ENCODE data around the gene USHBP1. TPM values are rescaled to one million over a fixed set of nuclear protein-coding genes. Genes with fewer than 3 reads are reported as not detected.
A peak's percentile ranks its signal among the peaks of the same experiment; 100 is the strongest.

USHBP1 gene
- total and polyA plus RNA-seq, 4 experiments from 2014 or later = 0.10 to 0.33 TPM; not detected in 2

DNA sequence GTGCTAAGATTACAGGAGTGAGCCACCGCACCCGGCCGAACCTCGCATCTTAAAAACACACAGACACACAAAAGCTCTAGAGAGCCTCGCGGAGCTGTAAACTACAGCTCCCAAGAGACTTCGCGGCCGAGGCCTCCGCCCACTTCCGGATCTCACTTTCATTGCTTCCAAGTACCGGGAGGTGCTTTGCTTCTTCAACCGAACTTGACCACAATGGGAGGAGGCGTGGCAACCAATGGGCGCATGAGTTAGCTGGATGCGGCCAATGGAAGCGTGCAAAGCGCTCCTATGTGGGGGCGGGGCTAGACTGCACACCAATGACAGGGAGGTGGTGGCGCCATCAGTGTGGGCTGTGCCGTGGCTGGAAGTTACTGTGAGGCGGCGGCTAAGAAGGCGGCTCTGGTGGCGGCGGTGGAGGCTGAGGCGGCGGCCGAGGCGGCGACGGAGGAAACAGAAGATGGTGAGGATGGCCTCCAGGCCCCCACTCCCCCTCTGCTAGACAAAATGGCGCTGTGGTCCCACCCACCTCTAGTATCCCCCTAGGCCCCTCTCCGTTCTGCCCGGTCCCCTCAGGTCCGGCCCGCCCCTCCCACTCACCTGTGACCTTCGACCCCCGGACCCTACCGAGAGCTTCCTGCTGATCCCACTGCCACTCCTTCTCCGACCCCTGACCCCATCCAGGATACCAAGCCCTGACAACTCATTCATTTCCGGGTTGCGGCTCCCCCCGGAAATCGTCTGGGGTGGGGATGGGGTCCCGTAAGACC, 44.8 kb upstream of the USHBP1 start, which contains the start of gene DDA1:
DDA1 (plus strand) TSS at position 366 of the 767 bp plus-strand sequence; CDS start at position 458, 92 bp downstream.
- ChIA-PET POLR2A (ENCODE audit: partially characterized antibody) (interaction anchor here (0.7 to 3.7 kb wide), 18 partner anchors 8 to 234 kb away, joined by 3 to 54 read pairs (median 5); partner anchors contain the start of genes ANO8, BABAM1, HAUS8 and MVB12A), CTCF (ENCODE audit: partially characterized antibody) (interaction anchor here (0.8 to 2.0 kb wide), 10 partner anchors 12 to 157 kb away, joined by 3 to 8 read pairs (median 4); partner anchors contain the start of genes ANO8, BABAM1 and MVB12A)
- no peaks in the 10 kb centered on the region for H3K27me3 ChIP-seq (ENCODE audit: insufficient read depth, low read length)
- Mint-ChIP-seq H3K4me1 (peaks cover 26 to 65% (median 45%) of the 10 kb centered on the region in 4 donors), H3K27me3 (no peaks in the 10 kb centered on the region), H3K27ac (peak within 1 kb of the TSS; percentile 78 to 97 (median 97)), H3K36me3 (peaks cover 3 to 13% of the 10 kb centered on the region in 2 donors), H3K9me3 (no peaks in the 10 kb centered on the region), H3K4me3 (peak within 1 kb of the TSS; percentile 95 to 99 (median 97))
- no peaks in the 10 kb centered on the region for H3K9me3 ChIP-seq (ENCODE audit: control insufficient read depth in 1 of 2, low read length in 2 of 2)
- H3K4me3 ChIP-seq (ENCODE audit: low read length in 2 of 2) = peak within 1 kb of the TSS; percentile 81 to 82
- intact Hi-C loops (cut with micrococcal nuclease) = loop anchor here (1.0 to 5.0 kb wide), 4 partner anchors 28 to 98 kb away; partner anchors contain the start of genes BABAM1, BST2, GTPBP3 and OCEL1
- H3K4me1 ChIP-seq (ENCODE audit: insufficient read depth, low read length) = peaks cover 51% of the 10 kb centered on the region
- peak within 1 kb of the TSS; percentile 82 for H3K27ac ChIP-seq (ENCODE audit: low read depth, low read length)
- peaks cover 17% of the 10 kb centered on the region for H3K36me3 ChIP-seq (ENCODE audit: insufficient read depth, low read length)
- DNase-seq = peak; percentile 97 to 100 (median 99)

DNA sequence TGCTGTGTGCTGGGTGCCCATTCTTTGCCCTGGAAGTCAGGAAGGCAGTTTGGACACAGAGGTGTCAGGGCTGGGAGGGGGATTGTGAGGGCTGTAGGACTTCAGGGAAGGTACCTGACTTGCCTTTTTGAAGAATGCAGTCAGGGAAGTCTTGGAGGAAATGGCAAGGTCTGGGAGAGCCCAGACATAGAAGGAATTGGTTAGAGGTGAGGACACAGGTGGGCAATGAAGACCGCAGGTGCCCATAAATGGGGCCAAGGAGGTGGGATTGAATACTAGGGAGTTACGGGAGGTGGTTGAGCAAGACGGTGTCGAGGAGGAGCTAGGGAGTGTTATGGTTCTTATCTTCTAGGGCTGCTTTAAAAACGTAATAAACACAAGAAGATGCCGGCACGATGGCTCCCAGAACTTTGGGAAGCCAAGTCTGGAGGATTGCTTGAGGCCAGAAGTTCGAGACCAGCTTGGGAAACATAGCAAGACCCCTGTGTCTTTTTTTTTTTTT, 43.4 kb upstream of the USHBP1 start:
- Mint-ChIP-seq H3K27me3 (no peaks in the 10 kb centered on the region), H3K27ac (peak overlapping the region in 4 of 7 donors; percentile 2 to 79 (median 56)), H3K36me3 (peaks cover 0 to 8% of the 10 kb centered on the region in 2 donors), H3K4me3 (peak overlapping the region in 7 of 8 donors; percentile 13 to 94 (median 41)), H3K4me1 (peaks cover 31 to 76% (median 54%) of the 10 kb centered on the region in 4 donors), H3K9me3 (no peaks in the 10 kb centered on the region)
- Histone ChIP-seq H3K9me3 (ENCODE audit: control insufficient read depth in 1 of 2, low read length in 2 of 2) (no peaks in the 10 kb centered on the region), H3K36me3 (ENCODE audit: insufficient read depth, low read length) (peaks cover 9% of the 10 kb centered on the region), H3K4me1 (ENCODE audit: insufficient read depth, low read length) (peaks cover 62% of the 10 kb centered on the region), H3K27me3 (ENCODE audit: insufficient read depth, low read length) (no peaks in the 10 kb centered on the region), H3K27ac (ENCODE audit: low read depth, low read length) (no peak overlapping the region), H3K4me3 (ENCODE audit: low read length in 2 of 2) (no peak overlapping the region)
- ChIA-PET CTCF (ENCODE audit: partially characterized antibody) (interaction anchor here (0.9 to 2.0 kb wide), 4 partner anchors 11 to 48 kb away, joined by 3 to 5 read pairs (median 5); no protein-coding TSS in a partner anchor), POLR2A (ENCODE audit: partially characterized antibody) (interaction anchor here (1.9 to 3.7 kb wide), 4 partner anchors 9 to 233 kb away, joined by 6 to 54 read pairs (median 10); partner anchors contain the start of genes ANO8, BABAM1, HAUS8 and MYO9B)
- no peak for DNase-seq
- intact Hi-C loops (cut with micrococcal nuclease) = loop anchor here (5.0 kb wide), 1 partner anchor 99 kb away; the partner anchor contains the start of gene BST2

DNA sequence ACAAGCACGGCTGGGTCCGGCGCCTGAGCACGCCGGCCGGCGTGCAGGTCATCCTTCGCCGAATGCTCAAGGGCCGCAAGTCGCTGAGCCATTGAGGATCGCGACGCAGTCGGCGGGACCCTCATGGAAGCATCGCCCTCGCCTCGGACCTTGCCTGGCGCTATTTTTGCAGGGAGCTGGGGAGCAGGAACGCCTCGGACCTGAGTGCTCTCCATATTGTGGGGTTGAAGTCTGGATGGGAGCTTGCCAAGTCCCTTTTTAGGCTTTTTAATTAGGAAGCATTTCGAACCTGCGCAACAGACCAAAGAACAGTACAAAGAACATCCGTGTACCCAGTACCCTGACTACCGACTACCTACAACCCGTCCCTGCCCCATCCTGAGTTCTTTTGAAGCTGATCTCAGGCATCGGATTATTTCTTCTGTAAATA, 41.8 kb upstream of the USHBP1 start:
- Mint-ChIP-seq H3K36me3 (peaks cover 0 to 8% of the 10 kb centered on the region in 2 donors), H3K9me3 (no peaks in the 10 kb centered on the region), H3K27me3 (no peaks in the 10 kb centered on the region), H3K27ac (peak overlapping the region; percentile 62 to 89 (median 77)), H3K4me3 (peak overlapping the region; percentile 90 to 94 (median 92)), H3K4me1 (peaks cover 27 to 78% (median 51%) of the 10 kb centered on the region in 4 donors)
- Histone ChIP-seq H3K9me3 (ENCODE audit: control insufficient read depth in 1 of 2, low read length in 2 of 2) (no peaks in the 10 kb centered on the region), H3K4me1 (ENCODE audit: insufficient read depth, low read length) (peaks cover 63% of the 10 kb centered on the region), H3K36me3 (ENCODE audit: insufficient read depth, low read length) (peaks cover under 1% of the 10 kb centered on the region), H3K27ac (ENCODE audit: low read depth, low read length) (peak overlapping the region; percentile 85), H3K27me3 (ENCODE audit: insufficient read depth, low read length) (no peaks in the 10 kb centered on the region), H3K4me3 (ENCODE audit: low read length in 2 of 2) (peak overlapping the region; percentile 85 to 90)
- ChIA-PET CTCF (ENCODE audit: partially characterized antibody) (interaction anchor here (0.6 to 2.8 kb wide), 6 partner anchors 13 to 182 kb away, joined by 3 to 10 read pairs (median 4); no protein-coding TSS in a partner anchor), POLR2A (ENCODE audit: partially characterized antibody) (interaction anchor here (0.6 to 5.8 kb wide), 9 partner anchors 10 to 975 kb away, joined by 3 to 64 read pairs (median 4); partner anchors contain the start of genes ANKLE1, ANO8, GTPBP3 and OCEL1)
- intact Hi-C loops (cut with micrococcal nuclease) = loop anchor here (5.0 kb wide), 1 partner anchor 101 kb away; the partner anchor contains the start of gene BST2
- peak in 1 of 5 donors; percentile 33 for DNase-seq

DNA sequence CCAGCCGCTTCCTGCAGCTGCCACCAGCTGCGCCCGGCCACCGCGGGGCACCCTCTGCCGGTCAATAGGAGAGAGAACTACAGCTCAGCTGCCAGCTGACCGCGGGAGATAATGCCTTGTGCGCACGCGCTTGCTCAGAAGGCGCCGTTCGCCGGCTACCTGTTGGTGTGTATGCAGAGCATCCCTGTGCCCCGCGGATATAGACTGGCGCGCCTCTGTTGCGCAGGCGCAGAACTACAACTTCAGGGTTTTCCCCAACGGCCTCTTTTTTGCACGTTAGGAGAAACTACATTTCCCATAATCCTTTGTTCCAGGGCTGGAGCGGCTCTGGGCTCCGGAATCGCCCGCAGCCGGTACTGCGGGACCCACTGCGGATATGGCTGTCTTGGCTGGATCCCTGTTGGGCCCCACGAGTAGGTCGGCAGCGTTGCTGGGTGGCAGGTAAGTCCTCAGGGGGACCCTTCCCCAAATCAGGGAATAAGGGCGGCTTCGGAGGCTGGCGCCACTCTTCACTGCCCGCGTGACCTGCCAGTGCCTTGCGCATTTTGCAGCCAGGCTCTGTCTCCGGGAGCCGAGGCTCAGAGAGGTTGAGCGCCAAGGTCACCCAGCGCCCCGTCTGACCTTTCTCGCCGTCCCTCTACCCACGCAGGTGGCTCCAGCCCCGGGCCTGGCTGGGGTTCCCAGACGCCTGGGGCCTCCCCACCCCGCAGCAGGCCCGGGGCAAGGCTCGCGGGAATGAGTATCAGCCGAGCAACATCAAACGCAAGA, 41.2 kb upstream of the USHBP1 start, which contains the start of gene MRPL34:
MRPL34 (plus strand) TSS at position 356 of the 768 bp plus-strand sequence; CDS start at position 377, 21 bp downstream.
- no peaks in the 10 kb centered on the region for H3K27me3 Mint-ChIP-seq
- H3K36me3 Mint-ChIP-seq = peaks cover 0 to 8% of the 10 kb centered on the region in 2 donors
- no peaks in the 10 kb centered on the region for H3K9me3 ChIP-seq (ENCODE audit: control insufficient read depth in 1 of 2, low read length in 2 of 2)
- peak; percentile 94 to 98 (median 97) for DNase-seq
- intact Hi-C loops (cut with micrococcal nuclease) = loop anchor here (1.0 to 5.0 kb wide), 6 partner anchors 13 to 250 kb away; partner anchors contain the start of genes BABAM1, BST2, COLGALT1 and GTPBP3
- H3K4me3 ChIP-seq (ENCODE audit: low read length in 2 of 2) = peak within 1 kb of the TSS; percentile 85 to 90
- H3K36me3 ChIP-seq (ENCODE audit: insufficient read depth, low read length) = no peaks in the 10 kb centered on the region
- POLR2A ChIA-PET (ENCODE audit: partially characterized antibody) = interaction anchor here (0.5 to 5.8 kb wide), 16 partner anchors 11 to 975 kb away, joined by 3 to 64 read pairs (median 4); partner anchors contain the start of genes ANKLE1, ANO8, BABAM1 and GTPBP3
- CTCF ChIA-PET (ENCODE audit: partially characterized antibody) = interaction anchor here (0.7 to 2.8 kb wide), 20 partner anchors 9 to 230 kb away, joined by 3 to 33 read pairs (median 4); partner anchors contain the start of genes ANO8, HAUS8 and MYO9B
- no peaks in the 10 kb centered on the region for H3K27me3 ChIP-seq (ENCODE audit: insufficient read depth, low read length)
- H3K27ac Mint-ChIP-seq = peak within 1 kb of the TSS; percentile 69 to 96 (median 89)
- H3K4me1 Mint-ChIP-seq = peaks cover 26 to 73% (median 49%) of the 10 kb centered on the region in 4 donors
- H3K27ac ChIP-seq (ENCODE audit: low read depth, low read length) = peak within 1 kb of the TSS; percentile 85
- H3K4me3 Mint-ChIP-seq = peak within 1 kb of the TSS; percentile 90 to 94 (median 92)
- H3K9me3 Mint-ChIP-seq = no peaks in the 10 kb centered on the region
- peaks cover 57% of the 10 kb centered on the region for H3K4me1 ChIP-seq (ENCODE audit: insufficient read depth, low read length)

DNA sequence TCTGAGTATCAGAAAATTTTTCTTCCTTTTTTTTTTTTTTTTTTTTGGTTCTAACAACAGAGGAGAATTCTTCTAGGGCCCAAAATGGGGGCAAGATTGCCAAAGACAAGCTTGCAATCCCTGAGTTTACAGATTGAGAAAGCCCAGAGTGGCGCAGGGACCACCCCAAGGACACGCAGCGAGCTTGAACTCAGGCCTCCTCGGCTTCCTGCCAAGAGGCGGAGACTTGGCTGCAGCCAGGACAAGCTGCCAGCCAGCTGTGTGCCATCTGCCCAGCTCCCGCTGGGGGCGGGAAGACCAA, 40.6 kb upstream of the USHBP1 start:
- no peaks in the 10 kb centered on the region for H3K27me3 ChIP-seq (ENCODE audit: insufficient read depth, low read length)
- peaks cover 52% of the 10 kb centered on the region for H3K4me1 ChIP-seq (ENCODE audit: insufficient read depth, low read length)
- ChIA-PET POLR2A (ENCODE audit: partially characterized antibody) (interaction anchor here (0.5 to 5.8 kb wide), 15 partner anchors 11 to 976 kb away, joined by 3 to 64 read pairs (median 4); partner anchors contain the start of genes ANKLE1, ANO8, BABAM1 and GTPBP3), CTCF (ENCODE audit: partially characterized antibody) (interaction anchor here (0.7 to 2.8 kb wide), 19 partner anchors 8 to 229 kb away, joined by 3 to 33 read pairs (median 4); partner anchors contain the start of genes ANO8, HAUS8 and MYO9B)
- peaks cover 21 to 67% (median 43%) of the 10 kb centered on the region in 4 donors for H3K4me1 Mint-ChIP-seq
- no peaks in the 10 kb centered on the region for H3K9me3 Mint-ChIP-seq
- peak overlapping the region; percentile 90 to 94 (median 92) for H3K4me3 Mint-ChIP-seq
- no peaks in the 10 kb centered on the region for H3K9me3 ChIP-seq (ENCODE audit: control insufficient read depth in 1 of 2, low read length in 2 of 2)
- no peaks in the 10 kb centered on the region for H3K27me3 Mint-ChIP-seq
- H3K27ac ChIP-seq (ENCODE audit: low read depth, low read length) = peak overlapping the region; percentile 85
- peak overlapping the region in 1 of 2 donors; percentile 85 for H3K4me3 ChIP-seq (ENCODE audit: low read length in 2 of 2)
- peak overlapping the region; percentile 69 to 96 (median 89) for H3K27ac Mint-ChIP-seq
- H3K36me3 Mint-ChIP-seq = peaks cover 0 to 8% of the 10 kb centered on the region in 2 donors
- no peak for DNase-seq
- H3K36me3 ChIP-seq (ENCODE audit: insufficient read depth, low read length) = no peaks in the 10 kb centered on the region
- intact Hi-C loops (cut with micrococcal nuclease) = loop anchor here (1.0 to 5.0 kb wide), 6 partner anchors 13 to 250 kb away; partner anchors contain the start of genes BABAM1, BST2, COLGALT1 and GTPBP3

All from CD4-positive, alpha-beta memory T cell (primary cell).